Stimulated activated CD8-positive, alpha-beta memory T cell treated with anti-CD3 and anti-CD28 coated beads, Interleukin-15, amount 100 ng/mL, for 1 hour (primary cell): ENCODE data around the gene VSIG10L.

ENCODE experiments used
- DNase-seq: peaks from one replicate; pipeline ENCODE4 v3.0.0-alpha.2; 2020; ENCODE audit warnings: low read depth

VSIG10L gene

GRCh38 chr19:51341976-51342580 lies at the start of gene VSIG10L:
Gene VSIG10L, minus strand, starts transcription at chr19:51342139. Its CDS starts 15 bp downstream, at chr19:51342124.
- no peak for DNase-seq

GRCh38 chr19:51391073-51391611 lies 49.2 kb upstream of the VSIG10L start:
- no peak for DNase-seq

GRCh38 chr19:51389143-51389542 lies 47.2 kb upstream of the VSIG10L start:
- no peak for DNase-seq

GRCh38 chr19:51387924-51388389 lies 46.0 kb upstream of the VSIG10L start, which contains the start of gene LIM2:
Gene LIM2, minus strand, starts transcription at chr19:51387974. Its CDS starts 531 bp downstream, at chr19:51387443.
- no peak for DNase-seq

GRCh38 chr19:51386882-51387520 lies 45.1 kb upstream of the VSIG10L start:
- no peak for DNase-seq

- DNase-seq = no peak
These were observed 40.1 kb upstream of the VSIG10L start for GRCh38 chr19:51382004-51382403.

GRCh38 chr19:51380379-51380778 lies 38.4 kb upstream of the VSIG10L start:
- DNase-seq = no peak

GRCh38 chr19:51377422-51377821 lies 35.5 kb upstream of the VSIG10L start:
- no peak for DNase-seq

- no peak for DNase-seq
These were observed 33.7 kb upstream of the VSIG10L start for GRCh38 chr19:51375504-51376221.

GRCh38 chr19:51372649-51373504 lies 30.9 kb upstream of the VSIG10L start, which contains the start of gene NKG7:
Gene NKG7, minus strand, starts transcription at chr19:51372654. Its CDS starts 119 bp downstream, at chr19:51372535.
- DNase-seq = peak; percentile 62

- DNase-seq = no peak
These were observed 30.2 kb upstream of the VSIG10L start for GRCh38 chr19:51372021-51372648.

- DNase-seq = no peak
These were observed 29.3 kb upstream of the VSIG10L start for GRCh38 chr19:51371186-51371690.

- DNase-seq = no peak
These were observed 28.3 kb upstream of the VSIG10L start for GRCh38 chr19:51370230-51370629.

GRCh38 chr19:51368366-51369282 lies 26.7 kb upstream of the VSIG10L start, which contains the start of gene CLDND2:
Gene CLDND2, minus strand, starts transcription at chr19:51369003. Its CDS starts 426 bp downstream, at chr19:51368577.
- no peak for DNase-seq

- peak; percentile 91 for DNase-seq
These were observed 25.8 kb upstream of the VSIG10L start for GRCh38 chr19:51367565-51368365.

GRCh38 chr19:51367255-51367564 lies 25.3 kb upstream of the VSIG10L start:
- DNase-seq = no peak

- DNase-seq = peak; percentile 83
These were observed 24.7 kb upstream of the VSIG10L start for GRCh38 chr19:51366389-51367254.

GRCh38 chr19:51365965-51366388 lies 24.0 kb upstream of the VSIG10L start, which contains the start of gene ETFB:
Gene ETFB, minus strand, starts transcription at chr19:51366388. Its CDS starts 62 bp downstream, at chr19:51366326.
- no peak for DNase-seq
